WTC11 (cell line): Measurements from ENCODE around the gene MOB2. TPM values are rescaled to one million over a fixed set of nuclear protein-coding genes. Genes with fewer than 3 reads are reported as not detected.
"Not testable (repeated sequence)": the region's sequence is repeated elsewhere in the genome, so short reads cannot be mapped to it uniquely, and the experiment has no call there.

Experiments
- ATAC-seq: fragments of 200-7000 bp; cut with Tn5 transposase; 2 replicates; pipeline ENCODE4 v1.10.0; 2021; ENCODE audit warnings: mild to moderate bottlenecking, moderate library complexity
- CTCF ChIA-PET: fragments of 300-600 bp; sonication (Branson Sonifier 250); formaldehyde crosslinking; loops from one replicate; lab custom pipeline; 2021; ENCODE audit warnings: antibody characterized with exemption; lab: Charles Lee
- POLR2A ChIA-PET: fragments of 350-600 bp; sonication (Branson Sonifier 250); formaldehyde crosslinking; loops from one replicate; lab custom pipeline; 2021; ENCODE audit warnings: antibody characterized with exemption; lab: Charles Lee
- DNase-seq: peaks from one replicate; pipeline ENCODE4 v3.0.0; 2021; ENCODE audit warnings: low spot score
- H3K27ac Mint-ChIP-seq: 2 replicates; pipeline ENCODE4 v1.8.0; 2021; ENCODE audit warnings: mixed read lengths
- H3K27me3 Mint-ChIP-seq: 2 replicates; pipeline ENCODE4 v1.8.0; 2021; ENCODE audit warnings: low read depth, mild to moderate bottlenecking, moderate library complexity, mixed read lengths
- H3K36me3 Mint-ChIP-seq: 2 replicates; pipeline ENCODE4 v1.8.0; 2021; ENCODE audit warnings: mixed read lengths
- H3K4me1 Mint-ChIP-seq: 2 replicates; pipeline ENCODE4 v1.8.0; 2022; ENCODE audit warnings: mixed read lengths
- H3K4me3 Mint-ChIP-seq: 2 replicates; pipeline ENCODE4 v1.8.0; 2021; ENCODE audit warnings: mild to moderate bottlenecking, moderate library complexity, mixed read lengths
- H3K9me3 Mint-ChIP-seq: 2 replicates; pipeline ENCODE4 v1.8.0; 2021; ENCODE audit warnings: mixed read lengths
- ATF1 ChIP-seq: sonication (generic); formaldehyde crosslinking; IDR thresholded peaks from 2 replicates; pipeline ENCODE4 v1.8.1; 2023; ENCODE audit warnings: mild to moderate bottlenecking, moderate library complexity, missing genetic modification reagents
- ATF2 ChIP-seq: sonication (generic); formaldehyde crosslinking; IDR thresholded peaks from 2 replicates; pipeline ENCODE4 v1.8.1; 2022; ENCODE audit warnings: low read depth, missing genetic modification reagents, borderline replicate concordance
- CREM ChIP-seq: sonication (generic); formaldehyde crosslinking; IDR thresholded peaks from 2 replicates; pipeline ENCODE4 v1.8.1; 2022; ENCODE audit warnings: mild to moderate bottlenecking, missing genetic modification reagents, moderate library complexity
- E2F4 ChIP-seq: sonication (generic); formaldehyde crosslinking; IDR thresholded peaks from 2 replicates; pipeline ENCODE4 v1.8.1; 2022; ENCODE audit warnings: low read depth, mild to moderate bottlenecking, moderate library complexity, missing genetic modification reagents, borderline replicate concordance
- ERG ChIP-seq: fragments of 250-450 bp; sonication (Bioruptor Pico); IDR thresholded peaks from 2 replicates; pipeline ENCODE4 v1.8.0; 2021; ENCODE audit warnings: mild to moderate bottlenecking
- GABPB1 ChIP-seq: sonication (generic); formaldehyde crosslinking; IDR thresholded peaks from 2 replicates; pipeline ENCODE4 v1.8.1; 2023; ENCODE audit warnings: mild to moderate bottlenecking, missing genetic modification reagents
- IRF1 ChIP-seq: sonication (generic); formaldehyde crosslinking; IDR thresholded peaks from 2 replicates; pipeline ENCODE4 v1.8.0; 2023; ENCODE audit warnings: missing genetic modification reagents
- SMAD3 ChIP-seq: sonication (generic); formaldehyde crosslinking; IDR thresholded peaks from 2 replicates; pipeline ENCODE4 v1.8.0; 2022; ENCODE audit warnings: missing genetic modification reagents, mild to moderate bottlenecking, borderline replicate concordance
- STAT6 ChIP-seq: sonication (generic); formaldehyde crosslinking; conservative IDR thresholded peaks from 2 replicates; pipeline ENCODE4 v1.8.1; 2023; ENCODE audit warnings: mild to moderate bottlenecking, low read depth, missing genetic modification reagents, moderate library complexity
- TEAD1 ChIP-seq: sonication (generic); formaldehyde crosslinking; IDR thresholded peaks from 2 replicates; pipeline ENCODE4 v1.8.0; 2022; ENCODE audit warnings: mild to moderate bottlenecking, missing genetic modification reagents
- TP53 ChIP-seq: sonication (generic); formaldehyde crosslinking; IDR thresholded peaks from 2 replicates; pipeline ENCODE4 v1.8.1; 2023; ENCODE audit warnings: mild to moderate bottlenecking, missing genetic modification reagents
- ZBTB43 ChIP-seq: sonication (generic); formaldehyde crosslinking; IDR thresholded peaks from 2 replicates; pipeline ENCODE4 v1.8.1; 2023; ENCODE audit warnings: mild to moderate bottlenecking, missing genetic modification reagents
- ZNF219 ChIP-seq: sonication (generic); formaldehyde crosslinking; IDR thresholded peaks from 2 replicates; pipeline ENCODE4 v1.8.0; 2023; ENCODE audit warnings: missing genetic modification reagents, mild to moderate bottlenecking, borderline replicate concordance
- ZNF423 ChIP-seq: fragments of 250-450 bp; sonication (Bioruptor Pico); IDR thresholded peaks from 2 replicates; pipeline ENCODE4 v2.1.2; 2022; ENCODE audit warnings: mild to moderate bottlenecking, moderate library complexity
- ZNF671 ChIP-seq: fragments of 250-450 bp; sonication (Bioruptor Pico); IDR thresholded peaks from 2 replicates; pipeline ENCODE4 v1.8.0; 2021; ENCODE audit warnings: mild to moderate bottlenecking
- total RNA-seq: library from RNA; stranded (reverse); gene quantifications from 3 replicates; pipeline ENCODE4 v1.2.3, GENCODE V29; 2021

Gene MOB2
- total RNA-seq, 1 experiment from 2014 or later = 21.7 TPM

GRCh38 chr11:1436468-1437039 is 50.0 kb downstream of the MOB2 start:
- no peaks in the 10 kb centered on the region for H3K4me1 Mint-ChIP-seq
- CTCF ChIA-PET = interaction anchor here (1.0 to 3.6 kb wide), 11 partner anchors 8 to 234 kb away, joined by 3 to 15 read pairs (median 4); no protein-coding TSS in a partner anchor
- H3K9me3 Mint-ChIP-seq = no peaks in the 10 kb centered on the region
- no peaks in the 10 kb centered on the region for H3K36me3 Mint-ChIP-seq
- DNase-seq (peak; percentile 35), ATAC-seq (peak; percentile 43)
- no peak overlapping the region for H3K4me3 Mint-ChIP-seq
- no peaks in the 10 kb centered on the region for H3K27me3 Mint-ChIP-seq
- POLR2A ChIA-PET = no interaction called here
- H3K27ac Mint-ChIP-seq = no peak overlapping the region
- TF ChIP-seq E2F4 (no peak), ZNF671 (CRISPR knock-in tag) (no peak), ZNF219 (CRISPR knock-in tag) (no peak), ATF2 (CRISPR knock-in tag) (no peak), ZBTB43 (no peak), TEAD1 (CRISPR knock-in tag) (no peak), IRF1 (CRISPR knock-in tag) (no peak), STAT6 (CRISPR knock-in tag) (no peak), TP53 (CRISPR knock-in tag) (no peak), GABPB1 (CRISPR knock-in tag) (no peak), CREM (CRISPR knock-in tag) (no peak), ATF1 (CRISPR knock-in tag) (no peak), SMAD3 (CRISPR knock-in tag) (no peak)
- TF ChIP-seq, all 79 proteins: peak for 0

- Mint-ChIP-seq H3K27me3 (no peaks in the 10 kb centered on the region), H3K4me3 (no peak overlapping the region), H3K36me3 (no peaks in the 10 kb centered on the region), H3K4me1 (no peaks in the 10 kb centered on the region), H3K9me3 (no peaks in the 10 kb centered on the region), H3K27ac (no peak overlapping the region)
- CTCF ChIA-PET = interaction anchor here (0.7 to 3.6 kb wide), 12 partner anchors 9 to 258 kb away, joined by 3 to 15 read pairs (median 4); no protein-coding TSS in a partner anchor
- peak; percentile 66 for ATAC-seq
- peak; percentile 32 for DNase-seq
- POLR2A ChIA-PET = interaction anchor here (0.6 kb wide), 1 partner anchor 85 kb away, joined by 3 read pairs; no protein-coding TSS in a partner anchor
- no peak for TF ChIP-seq ERG (CRISPR knock-in tag)
- TF ChIP-seq ZNF423 (CRISPR knock-in tag) = 0 out of 2 replicates have a peak, but pooled peaks have one; percentile 5
These were observed 50.6 kb downstream of the MOB2 start for GRCh38 chr11:1435820-1436467.

GRCh38 chr11:1435479-1435819 is 51.1 kb downstream of the MOB2 start:
- ATAC-seq, H3K4me1 Mint-ChIP-seq, H3K27me3 Mint-ChIP-seq, H3K36me3 Mint-ChIP-seq, DNase-seq, H3K27ac Mint-ChIP-seq, H3K9me3 Mint-ChIP-seq, H3K4me3 Mint-ChIP-seq: not testable (repeated sequence)
- CTCF ChIA-PET = interaction anchor here (0.7 to 3.6 kb wide), 10 partner anchors 9 to 258 kb away, joined by 3 to 15 read pairs (median 4); no protein-coding TSS in a partner anchor
- POLR2A ChIA-PET = interaction anchor here (0.6 kb wide), 1 partner anchor 85 kb away, joined by 3 read pairs; no protein-coding TSS in a partner anchor
